Stimulated activated naive CD4-positive, alpha-beta T cell treated with Interleukin-2 at 50 U/mL for 16 hours (primary cell): ENCODE results near the gene DGKB.

Experiments
- DNase-seq: peaks from one replicate; lab custom pipeline; 2025; lab: John Stamatoyannopoulos, UW

The DGKB gene

DNA sequence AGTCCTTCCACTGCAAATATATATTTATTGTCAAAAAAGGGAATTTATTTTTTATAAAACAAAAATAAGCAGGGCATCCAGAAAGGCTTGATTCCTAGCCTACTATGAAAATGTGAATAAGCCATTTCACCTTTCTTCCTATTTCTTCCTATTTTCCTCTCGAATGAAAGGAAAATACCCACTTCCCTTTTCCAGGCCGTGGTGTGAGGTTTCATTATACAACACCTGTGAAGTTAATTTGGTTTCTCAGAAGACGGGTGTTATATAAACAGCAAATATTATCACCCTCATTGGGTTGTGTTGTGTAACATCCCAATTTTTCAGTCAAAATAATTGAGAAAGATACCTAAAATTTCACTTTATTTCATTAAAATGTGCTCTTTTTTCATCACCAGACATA, 214.3 kb downstream of the DGKB start:
- DNase-seq, result no peak

DNA sequence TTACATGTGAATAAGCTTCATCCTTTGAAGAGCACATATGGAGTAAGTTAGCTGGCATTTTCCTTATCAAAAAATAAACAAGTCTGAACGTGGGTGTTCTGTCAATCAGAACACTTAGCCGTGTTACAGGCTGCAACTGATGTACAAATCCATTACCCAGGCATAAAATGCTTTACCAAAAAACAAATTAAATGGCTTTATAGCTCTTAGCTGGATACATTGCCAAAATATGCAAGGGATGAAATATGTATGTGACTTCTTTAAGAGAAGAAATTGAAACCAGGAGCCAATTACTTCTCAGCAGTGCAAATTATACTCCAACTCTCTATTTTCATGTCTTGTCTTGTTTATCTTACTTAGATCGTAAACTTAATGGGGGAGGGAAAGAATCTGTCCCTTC, 214.8 kb downstream of the DGKB start:
- no peak for DNase-seq

DNA sequence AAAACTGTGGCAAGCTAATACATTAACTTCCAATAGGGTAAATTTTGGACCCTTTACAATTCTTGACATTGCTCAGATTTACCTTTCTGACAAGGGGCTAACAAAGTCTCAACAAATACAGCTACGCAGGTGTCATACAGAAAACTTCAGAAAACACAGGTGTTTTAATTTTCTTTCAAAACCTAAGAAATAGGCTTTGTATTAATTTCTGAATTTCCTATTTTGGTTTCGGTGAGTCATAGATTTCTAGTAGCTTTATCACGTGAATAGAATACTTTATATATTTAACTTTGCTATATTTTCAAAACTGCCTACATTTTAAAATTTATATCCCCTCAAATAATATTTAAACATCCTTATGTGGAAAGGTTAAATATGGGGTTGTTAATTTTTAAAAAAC, 215.3 kb downstream of the DGKB start:
- no peak for DNase-seq

DNA sequence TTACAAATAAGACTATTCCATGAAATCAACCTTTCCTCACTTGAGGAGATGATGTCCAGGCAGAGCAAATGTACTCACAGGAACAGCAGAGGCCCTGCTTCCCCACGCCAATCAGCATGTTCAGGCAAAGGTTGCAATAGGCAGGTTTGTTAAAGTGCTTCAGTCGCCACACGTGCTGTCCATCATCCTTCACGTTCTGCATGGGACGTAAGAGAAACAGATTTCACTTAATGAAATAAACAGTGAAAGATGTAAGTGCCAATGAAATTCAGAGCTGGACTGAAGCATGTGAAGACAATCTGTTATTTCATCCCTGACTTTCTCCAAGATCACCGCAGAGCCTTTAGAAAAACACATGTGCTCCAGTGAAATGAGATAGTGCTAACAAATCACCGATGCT, 217.4 kb downstream of the DGKB start:
- no peak for DNase-seq

DNA sequence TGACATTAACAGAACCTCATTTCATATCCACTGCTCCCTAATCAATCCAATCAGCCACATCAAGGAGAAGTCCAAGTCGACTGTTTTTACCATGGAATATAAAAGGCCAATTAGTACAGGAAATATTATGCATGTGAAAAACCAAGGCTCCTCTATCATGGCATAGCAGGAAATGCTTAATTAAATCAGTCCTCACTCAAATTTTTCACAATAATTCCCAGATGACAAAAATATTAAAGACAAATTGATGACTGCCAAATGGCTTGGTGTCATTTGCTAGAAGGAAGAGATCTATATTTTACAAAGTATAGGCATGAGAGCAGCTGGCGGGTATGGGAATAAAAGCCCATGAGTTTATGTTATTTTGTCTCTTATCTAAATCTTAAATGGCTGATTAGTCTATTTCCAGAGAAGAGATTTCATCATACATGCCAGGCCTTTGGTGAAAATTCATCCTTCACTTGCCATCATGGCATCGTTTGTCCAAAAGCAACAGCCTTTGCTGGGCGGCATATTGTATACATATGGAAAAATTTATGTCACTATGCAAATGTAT, 219.6 kb downstream of the DGKB start:
- no peak for DNase-seq

DNA sequence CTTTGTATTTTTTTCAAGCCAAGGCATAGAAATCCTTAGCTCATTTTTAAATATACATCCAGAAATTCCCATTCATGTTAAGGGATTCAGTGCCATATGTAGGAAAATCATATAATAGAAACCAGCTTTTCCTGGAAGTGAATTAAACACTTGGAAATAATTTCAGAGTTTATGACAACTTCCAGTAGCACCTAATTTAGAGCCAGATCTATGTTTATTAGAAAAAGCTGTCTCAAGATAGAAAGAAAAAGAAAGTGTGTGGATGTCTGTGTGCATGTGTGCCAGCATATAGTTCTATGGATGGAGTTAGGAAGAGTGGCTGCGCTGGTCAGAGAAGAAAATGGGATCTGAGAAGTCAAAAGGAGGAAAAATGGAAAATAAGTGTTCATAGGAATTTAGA, 225.7 kb downstream of the DGKB start:
- no peak for DNase-seq

DNA sequence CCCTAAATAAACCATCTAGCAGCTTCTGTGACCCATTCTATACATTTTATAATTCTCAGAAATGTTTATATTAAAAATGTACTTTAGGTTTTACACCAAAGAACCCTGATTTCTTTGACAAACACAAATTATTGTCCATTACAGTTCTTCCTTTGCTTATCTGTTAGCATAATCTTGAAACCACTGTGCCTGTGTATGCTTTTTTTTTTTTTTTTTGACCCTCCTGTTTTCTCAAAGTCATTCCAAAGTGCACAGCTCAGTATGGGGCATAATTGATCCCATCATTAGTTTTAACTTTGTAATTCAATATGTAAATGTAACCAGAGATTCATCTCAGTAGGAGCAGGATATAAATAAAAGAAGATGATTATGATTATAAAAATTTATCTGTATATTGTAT, 229.3 kb downstream of the DGKB start:
- DNase-seq, result no peak

DNA sequence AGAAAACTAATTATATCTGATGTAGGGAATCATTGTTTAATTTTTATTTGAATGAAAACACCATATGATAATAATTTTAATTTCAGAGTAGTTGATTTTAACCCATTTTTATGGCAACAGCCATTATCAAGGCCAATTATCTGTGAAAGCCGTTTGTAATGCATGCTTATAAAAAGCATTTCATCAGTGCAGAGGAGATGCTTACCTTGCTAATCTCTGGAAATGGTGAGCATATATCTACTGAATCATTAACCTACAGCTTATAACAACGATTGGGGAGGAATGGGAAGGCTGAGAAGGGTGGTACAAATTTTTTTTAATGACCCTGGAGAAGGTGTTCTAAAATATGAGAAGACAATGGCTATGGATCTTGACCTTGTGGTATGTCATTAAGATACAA, 235.6 kb downstream of the DGKB start:
- no peak for DNase-seq

DNA sequence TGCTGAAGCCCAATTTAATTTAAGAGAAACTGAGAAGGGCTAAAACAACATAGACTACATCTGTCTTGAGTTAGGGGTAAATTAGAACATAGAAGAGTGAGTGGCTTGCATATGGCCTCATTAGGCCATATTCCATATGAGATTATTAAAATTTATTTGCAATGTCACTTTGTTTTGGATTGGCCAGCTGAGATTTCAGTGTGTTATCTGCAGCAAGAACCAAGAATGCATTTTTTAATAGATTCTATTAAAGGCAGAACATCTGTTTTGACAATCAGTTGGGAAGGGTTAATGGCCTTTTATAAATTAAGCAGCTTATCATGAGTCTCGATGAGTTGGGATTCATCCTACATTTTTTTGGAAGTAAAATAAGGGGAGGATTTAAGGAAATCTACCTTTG, 236.2 kb downstream of the DGKB start:
- no peak for DNase-seq

DNA sequence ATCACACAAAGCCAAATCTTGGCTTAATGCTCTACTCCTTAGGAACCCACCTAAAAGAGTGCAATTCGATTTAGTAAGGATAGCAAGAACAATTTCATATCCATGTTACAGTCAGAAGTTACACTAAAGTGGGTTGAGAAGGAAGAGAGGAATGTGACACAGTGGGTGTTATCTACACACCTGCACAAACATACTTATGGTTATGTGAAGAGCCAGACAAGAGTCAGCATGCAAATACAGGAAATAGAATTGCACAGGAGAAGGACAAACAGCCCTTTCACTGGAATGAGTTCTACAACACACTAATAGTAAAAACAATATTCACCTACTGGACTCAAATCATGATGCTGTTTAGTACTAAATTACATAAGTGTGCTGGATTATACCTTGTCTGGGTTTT, 262.8 kb downstream of the DGKB start:
- no peak for DNase-seq

DNA sequence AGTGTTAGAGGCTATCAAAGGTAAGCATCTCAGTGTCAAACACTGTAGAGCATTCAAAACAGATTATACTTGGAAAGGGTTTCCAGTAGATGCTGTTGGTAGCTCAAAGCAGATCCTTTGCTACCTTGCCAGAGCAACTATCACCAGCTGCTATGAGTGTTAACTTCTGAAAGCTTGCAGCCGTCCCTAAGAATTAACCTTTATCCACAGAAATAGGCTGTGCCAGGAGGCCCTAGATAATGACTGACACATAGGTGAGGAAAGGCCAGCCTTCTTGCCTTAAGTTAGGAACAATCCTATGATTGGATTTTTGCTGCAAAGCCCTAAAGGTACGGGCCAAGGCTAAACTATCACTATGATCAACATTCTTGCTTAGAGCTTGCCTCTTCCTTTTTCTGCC, 263.2 kb downstream of the DGKB start:
- DNase-seq, result no peak

DNA sequence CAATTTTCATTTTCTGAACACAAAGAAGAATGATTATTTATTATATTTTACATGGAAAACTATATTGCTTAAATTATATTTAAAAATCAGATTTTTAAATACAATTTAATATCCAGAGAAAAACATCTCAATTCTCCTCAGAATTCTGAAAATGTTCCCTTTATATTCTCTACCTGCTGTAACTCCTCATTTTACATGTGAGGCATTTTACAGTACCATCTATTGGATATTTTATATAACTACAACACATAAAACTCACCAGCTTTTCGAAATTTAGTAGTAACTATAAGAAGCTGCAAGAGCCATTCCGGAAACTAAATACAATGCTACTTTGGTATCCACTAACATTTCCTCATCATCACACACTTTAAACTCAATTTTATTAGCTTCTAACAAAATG, 264.6 kb downstream of the DGKB start:
- no peak for DNase-seq

DNA sequence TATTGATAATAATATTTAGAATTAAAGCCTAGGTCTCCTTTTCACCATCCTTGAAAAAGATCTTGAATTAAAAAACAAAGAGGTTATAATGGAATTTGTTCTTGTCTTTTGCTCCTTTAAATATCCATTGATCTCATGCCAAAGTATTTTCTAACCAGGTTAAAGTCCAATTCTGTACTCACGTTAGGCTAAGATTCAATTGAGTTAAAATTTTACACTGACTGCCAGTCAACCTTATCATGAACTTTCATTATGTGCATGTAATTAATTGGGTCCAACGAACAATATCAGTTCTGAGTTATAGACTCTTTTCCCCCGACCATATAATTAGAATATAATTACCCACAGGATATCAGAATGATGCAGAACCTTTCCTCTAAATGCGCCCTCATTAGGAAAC, 266.6 kb downstream of the DGKB start:
- DNase-seq, result no peak

DNA sequence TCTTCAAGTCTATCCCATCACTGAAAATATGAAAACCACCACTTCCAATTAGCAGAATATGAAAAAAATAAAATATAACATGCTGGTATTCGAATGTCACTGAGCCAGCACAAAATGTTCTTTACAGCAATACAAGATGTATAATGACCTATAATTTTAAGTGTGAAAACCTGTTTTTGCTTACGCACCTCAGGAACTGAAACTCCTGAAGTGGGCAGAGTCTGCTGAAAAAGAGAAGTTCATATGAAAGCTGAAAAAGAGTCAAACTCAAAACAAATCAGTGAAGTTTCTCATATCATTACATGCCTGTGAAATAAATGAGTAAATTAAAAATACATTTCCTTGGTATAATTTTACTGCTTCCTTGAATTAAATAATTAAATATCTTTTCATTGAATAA, 272.5 kb downstream of the DGKB start:
- DNase-seq, result no peak

DNA sequence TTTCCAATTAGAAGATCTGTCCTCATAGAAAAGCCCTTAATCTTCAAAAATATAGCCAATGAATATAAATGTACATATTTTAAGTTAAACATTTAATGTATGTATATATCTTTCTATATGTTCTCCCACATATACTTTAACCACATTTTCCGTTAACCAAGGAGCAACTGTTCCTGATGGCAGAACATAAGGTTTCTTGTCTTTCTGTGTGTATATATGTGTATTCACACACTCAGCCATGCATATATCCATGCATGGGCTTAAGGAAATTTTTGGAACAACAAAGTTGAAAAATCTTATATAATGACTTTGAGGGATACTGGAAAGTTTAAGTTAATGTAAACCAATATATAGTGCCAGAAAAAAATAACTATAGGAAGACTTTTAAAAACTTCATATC, 274.0 kb downstream of the DGKB start:
- no peak for DNase-seq

DNA sequence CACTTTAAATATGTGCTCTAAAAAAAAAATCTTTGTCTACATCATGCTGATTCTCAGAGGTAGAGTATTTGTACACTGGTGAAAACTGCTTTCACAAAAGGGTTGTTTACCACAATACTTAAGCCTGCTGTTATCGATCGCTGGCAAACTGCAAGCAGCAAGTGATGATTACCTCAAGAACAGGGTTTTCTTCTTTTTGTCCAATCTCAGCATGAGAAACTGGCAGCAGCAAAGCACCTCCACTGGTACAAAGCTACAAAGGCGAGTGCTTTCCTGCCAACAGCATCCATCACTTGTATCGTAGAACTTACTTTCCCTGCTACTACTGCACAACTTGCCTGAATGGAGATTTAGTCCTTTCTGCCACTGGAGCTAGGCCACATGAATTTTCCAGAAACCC, 276.5 kb downstream of the DGKB start:
- DNase-seq, result no peak

DNA sequence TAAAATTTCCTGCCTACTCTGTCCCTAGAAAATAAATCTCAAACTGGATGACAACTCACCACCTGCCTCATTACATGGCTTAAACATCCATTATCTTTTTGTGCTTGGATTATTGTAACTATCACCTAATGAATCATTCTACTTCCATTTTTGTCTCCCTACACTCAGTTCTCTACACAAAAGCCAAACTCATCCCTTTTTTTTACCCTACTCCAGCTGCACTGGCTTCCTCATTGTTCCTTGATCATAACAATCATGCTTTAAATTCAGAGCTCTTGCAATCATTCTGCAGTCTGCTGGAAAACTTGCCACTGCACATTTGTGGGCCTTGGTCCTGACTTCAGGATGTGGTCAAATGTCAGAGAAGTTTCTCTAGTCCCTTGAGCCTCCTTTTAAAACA, 280.0 kb downstream of the DGKB start:
- no peak for DNase-seq

DNA sequence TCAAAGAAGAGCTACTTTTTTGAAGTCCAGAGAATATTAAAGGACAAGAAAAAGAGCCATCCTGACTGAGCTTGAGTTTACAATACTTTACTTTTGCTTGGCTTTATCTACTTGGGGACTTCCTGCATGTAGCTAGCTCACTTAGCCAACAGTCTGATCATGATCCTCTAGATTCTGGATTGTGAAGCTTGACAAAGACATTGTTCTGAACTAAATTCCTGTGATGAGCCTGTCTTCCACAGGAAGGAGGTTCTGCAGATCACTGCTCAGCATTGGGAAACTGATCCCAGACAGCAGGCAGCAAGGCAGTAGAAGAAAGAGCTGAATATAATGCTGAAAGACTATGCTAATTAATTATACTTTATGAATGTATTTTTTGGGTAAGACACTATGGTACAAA, 296.4 kb downstream of the DGKB start:
- no peak for DNase-seq

DNA sequence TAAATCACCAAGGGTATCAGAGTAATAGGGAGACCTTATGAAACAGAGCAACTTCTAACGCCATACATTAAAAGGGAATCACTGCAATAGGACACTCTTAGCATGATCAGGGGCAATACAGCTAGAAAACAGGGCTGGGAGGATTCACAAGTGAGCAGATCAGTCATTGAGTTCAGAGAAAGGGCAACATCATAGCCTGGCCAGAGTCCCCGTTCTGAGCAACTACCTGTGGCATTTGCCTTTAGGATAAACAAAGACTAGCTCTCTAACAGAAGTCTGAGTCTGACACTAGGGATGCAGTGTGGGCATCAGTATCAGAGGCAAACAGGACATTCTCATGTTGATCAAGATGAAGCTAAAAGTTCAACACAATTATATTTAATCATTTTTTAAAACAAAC, 297.9 kb downstream of the DGKB start:
- no peak for DNase-seq

DNA sequence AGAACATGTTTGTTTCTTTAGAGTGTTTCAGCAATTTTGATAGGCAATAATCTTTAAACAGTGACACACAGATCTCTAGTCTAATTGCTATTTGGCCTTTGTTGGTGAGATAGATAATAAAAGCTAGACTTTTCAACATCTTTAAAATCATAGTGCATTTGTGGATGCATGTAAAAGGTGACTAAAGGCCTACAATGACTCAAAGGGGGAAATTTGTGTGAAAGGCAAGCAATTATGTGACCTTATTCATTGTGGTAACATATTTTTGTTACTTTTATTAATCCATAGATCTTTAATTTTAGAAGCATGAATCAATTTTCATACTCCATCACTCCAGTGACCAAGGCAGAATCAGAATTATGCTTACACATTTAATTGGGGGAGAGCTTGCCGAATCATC, 299.7 kb downstream of the DGKB start:
- DNase-seq, result no peak

DNA sequence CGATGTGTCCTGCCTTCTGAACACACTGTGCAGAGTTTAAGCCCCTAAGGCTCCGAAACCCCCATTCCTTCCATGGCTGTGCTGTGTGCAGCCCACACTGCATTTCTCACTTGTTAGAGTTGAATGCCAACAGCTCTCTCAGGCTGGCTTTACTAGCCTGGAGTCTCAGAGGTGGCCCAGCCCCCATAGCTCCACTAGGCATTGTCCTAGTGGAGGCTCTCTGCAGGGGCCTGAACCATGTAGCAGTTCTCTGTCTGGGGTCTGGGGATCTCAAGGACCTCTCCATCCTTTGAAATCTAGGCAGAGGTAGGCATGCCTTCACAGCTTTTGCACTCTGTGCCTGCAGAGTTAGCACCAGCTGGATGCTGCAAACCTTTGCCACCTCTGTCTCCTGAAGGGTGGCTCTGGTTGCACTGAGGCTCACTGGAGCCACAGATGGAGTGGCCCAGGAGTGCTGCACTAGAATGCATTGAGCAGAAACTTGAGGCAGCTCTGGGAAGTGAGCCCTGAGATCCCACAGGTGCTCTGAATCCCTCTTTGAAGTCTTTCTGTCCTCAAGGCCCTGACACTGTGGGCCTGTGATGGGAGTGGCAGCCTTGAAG, 301.7 kb downstream of the DGKB start:
- no peak for DNase-seq

DNA sequence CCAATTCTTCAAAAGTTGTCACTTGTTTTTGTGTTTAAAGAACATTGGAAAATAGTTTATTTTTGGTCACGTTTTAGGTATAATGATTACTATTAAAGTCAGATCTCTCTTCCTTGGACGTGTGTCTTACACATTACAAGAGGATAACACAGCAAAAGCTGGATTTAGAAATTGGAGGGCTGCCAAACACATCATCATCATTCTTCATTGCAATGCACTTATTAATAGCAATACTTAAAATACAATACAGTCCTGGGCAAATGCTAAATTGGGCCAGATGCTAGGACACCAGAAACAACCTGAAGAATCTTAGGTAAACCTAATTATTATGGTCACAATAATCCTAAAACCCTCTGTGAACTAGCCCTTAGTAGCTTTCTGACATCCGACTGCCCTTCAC, 303.6 kb downstream of the DGKB start:
- DNase-seq, result no peak

DNA sequence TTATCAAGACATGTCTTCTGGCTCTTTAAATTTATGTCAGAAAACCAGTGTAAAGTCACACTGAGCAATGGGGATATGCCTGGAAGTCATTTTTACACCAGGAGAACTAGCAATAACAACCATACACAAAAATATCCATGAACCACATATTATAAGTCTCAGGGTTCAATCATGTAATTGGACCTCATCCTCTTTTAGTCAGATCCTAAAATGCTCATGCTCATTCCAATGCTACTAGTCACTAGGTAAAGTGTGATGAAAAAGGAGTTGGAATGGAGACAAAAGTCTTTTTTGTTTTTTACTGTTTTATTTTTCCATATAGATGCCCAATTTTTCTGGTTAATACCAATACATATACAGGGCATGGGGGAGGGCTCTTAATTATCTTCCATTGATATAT, 306.1 kb downstream of the DGKB start:
- DNase-seq, result no peak

DNA sequence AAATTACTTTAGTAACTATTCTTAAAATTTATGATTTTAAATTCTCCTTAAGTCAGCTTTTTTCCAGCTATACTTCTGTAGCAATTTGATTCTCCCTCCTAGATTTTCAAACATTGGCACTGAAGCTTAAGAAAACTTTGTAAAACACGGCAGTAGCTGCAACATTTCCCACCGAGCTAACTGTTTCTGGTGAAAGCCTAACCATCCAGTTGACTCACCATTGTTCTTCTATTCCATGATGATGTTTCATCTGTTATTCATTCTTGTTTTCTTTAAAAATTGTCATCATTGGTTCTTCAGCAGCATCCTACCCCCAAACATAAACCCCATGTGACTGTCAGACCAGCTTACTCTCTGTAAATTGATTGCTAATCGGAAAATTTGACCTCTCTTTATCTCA, 312.3 kb downstream of the DGKB start:
- DNase-seq, result no peak

DNA sequence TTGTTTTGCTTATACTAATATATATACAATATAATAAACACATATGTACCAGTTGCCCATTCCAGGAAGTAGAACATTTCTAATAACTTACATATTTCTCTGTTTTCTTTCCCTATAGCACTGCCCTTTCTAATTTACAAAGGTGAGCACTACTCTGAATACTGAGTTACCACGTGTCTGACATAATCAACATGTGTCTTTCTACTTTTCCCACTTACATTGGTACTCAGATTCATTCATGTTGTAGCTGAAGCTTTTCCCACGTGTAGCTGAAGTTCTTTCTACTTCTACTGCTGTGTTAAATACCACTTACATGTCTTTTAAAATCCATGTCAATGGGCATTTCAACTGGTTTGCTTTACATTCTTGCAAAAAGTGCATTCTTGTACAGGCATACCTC, 317.3 kb downstream of the DGKB start:
- DNase-seq, result no peak
